Measurements from ENCODE around the gene RAPGEF3.

- TF ChIP-seq CTCF (IDR thresholded peaks at IDR 0.05) (no peak), POLR2AphosphoS5 (IDR thresholded peaks at IDR 0.05) (no peak)
Observed at GRCh38 chr12:47711448-47711847, 47.2 kb downstream of the RAPGEF3 start.

Measured in breast epithelium (tissue), 3 donors.